ENCODE results near the gene INHA. TPM values are rescaled to one million over a fixed set of nuclear protein-coding genes. Genes with fewer than 3 reads are reported as not detected.

Gene INHA
- not detected in 2 replicates for total RNA-seq

GRCh38 chr2:219572237-219573001 is at the start of gene INHA:
TSS of gene INHA (plus strand) at chr2:219572310. CDS start at chr2:219572375, 65 bp downstream.
- DNase-seq (ENCODE audit: low read depth, low spot score), result no peak

- DNase-seq (ENCODE audit: low read depth, low spot score), result no peak
Measured at GRCh38 chr2:219523031-219523671, 49.0 kb upstream of the INHA start.

GRCh38 chr2:219524817-219525216 is 47.3 kb upstream of the INHA start:
- no peak for DNase-seq (ENCODE audit: low read depth, low spot score)

GRCh38 chr2:219525533-219526232 is 46.4 kb upstream of the INHA start:
- no peak for DNase-seq (ENCODE audit: low read depth, low spot score)

- no peak for DNase-seq (ENCODE audit: low read depth, low spot score)
Measured at GRCh38 chr2:219526320-219527075, 45.6 kb upstream of the INHA start.

GRCh38 chr2:219527076-219527394 is 45.1 kb upstream of the INHA start:
- DNase-seq (ENCODE audit: low read depth, low spot score), result no peak

- DNase-seq (ENCODE audit: low read depth, low spot score), result no peak
Measured at GRCh38 chr2:219527472-219527871, 44.6 kb upstream of the INHA start.

- peak; percentile 35 for DNase-seq (ENCODE audit: low read depth, low spot score)
Measured at GRCh38 chr2:219530048-219530963, 41.8 kb upstream of the INHA start.

- no peak for DNase-seq (ENCODE audit: low read depth, low spot score)
Measured at GRCh38 chr2:219531639-219532377, 40.3 kb upstream of the INHA start.

GRCh38 chr2:219532378-219532649 is 39.8 kb upstream of the INHA start:
- DNase-seq (ENCODE audit: low read depth, low spot score), result no peak

- DNase-seq (ENCODE audit: low read depth, low spot score), result no peak
Measured at GRCh38 chr2:219533930-219534661, 38.0 kb upstream of the INHA start.

GRCh38 chr2:219536425-219536824 is 35.7 kb upstream of the INHA start:
- DNase-seq (ENCODE audit: low read depth, low spot score), result no peak

- DNase-seq (ENCODE audit: low read depth, low spot score), result no peak
Measured at GRCh38 chr2:219536967-219537366, 35.1 kb upstream of the INHA start.

- DNase-seq (ENCODE audit: low read depth, low spot score), result no peak
Measured at GRCh38 chr2:219537657-219538488, 34.2 kb upstream of the INHA start.

GRCh38 chr2:219538504-219538951 is 33.6 kb upstream of the INHA start:
- no peak for DNase-seq (ENCODE audit: low read depth, low spot score)

GRCh38 chr2:219538956-219539788 is 32.9 kb upstream of the INHA start:
- DNase-seq (ENCODE audit: low read depth, low spot score), result no peak

GRCh38 chr2:219539926-219540678 is 32.0 kb upstream of the INHA start:
- no peak for DNase-seq (ENCODE audit: low read depth, low spot score)

All from pulmonary artery endothelial cell (primary cell).